Measurements from ENCODE around the gene SLC23A1.

GRCh38 chr5:139358064-139358463 lies 25.0 kb downstream of the SLC23A1 start:
- TF ChIP-seq POLR2AphosphoS5 (IDR thresholded peaks at IDR 0.05) (no peak), CTCF (IDR thresholded peaks at IDR 0.05) (no peak), POLR2A (IDR thresholded peaks at IDR 0.05) (no peak), EP300 (IDR thresholded peaks at IDR 0.05) (no peak)
